HepG2 (cell line): ENCODE data around the gene HMX1. TPM values are rescaled to one million over a fixed set of nuclear protein-coding genes. Genes with fewer than 3 reads are reported as not detected.

Experiments
- ATAC-seq: fragments of 200-7000 bp; cut with Tn5 transposase; 3 replicates; pipeline ENCODE4 v1.9.1; 2020; ENCODE audit warnings: mild to moderate bottlenecking, moderate library complexity
- BruUV-seq: library from RNA; stranded (reverse); fragments of 400-500 nt; replicated peaks from 2 replicates; lab custom pipeline; 2021; lab: Mats Ljungman, UMichigan
- CTCF ChIA-PET: fragments of 300-600 bp; formaldehyde crosslinking; extraction: SDS; loops from one replicate; lab custom pipeline; 2021; ENCODE audit warnings: low total read pairs, inconsistent platforms, low intra/inter-chr PET ratio; lab: Yijun Ruan, JAX
- POLR2A ChIA-PET: fragments of 350-600 bp; sonication (Branson Sonifier 250); formaldehyde crosslinking; loops from one replicate; lab custom pipeline; 2020; ENCODE audit warnings: antibody characterized with exemption, inconsistent platforms; lab: Yijun Ruan, JAX
- DNase-seq: peaks from one replicate; pipeline ENCODE4 v3.0.0-alpha.2; 2015; ENCODE audit warnings: low spot score
- FAIRE-seq: peaks from 3 replicates; lab custom pipeline; 2011; peaks lifted over from hg19 to GRCh38; lab: Jason Lieb, UNC
- H2AFZ ChIP-seq: one replicate; pipeline ENCODE4 v1.6.1; 2011; ENCODE audit warnings: low read length, inconsistent platforms
- H3K27ac ChIP-seq: fragments of 300-600 bp; 3 replicates; pipeline ENCODE4 v1.8.0; 2011; ENCODE audit warnings: mixed run types, mild to moderate bottlenecking, mixed read lengths, low read length, inconsistent platforms; ENCODE audit not compliant: insufficient read depth; ENCODE audit errors: extremely low read length
- H3K27me3 ChIP-seq, 2 experiments: fragments of 200-600 bp in 1 of 2; 2 replicates in 1 of 2; 3 replicates in 1 of 2; pipeline versions ENCODE4 v1.6.0 to v1.8.0; 2011; ENCODE audit warnings: low read length in 2 of 2, mild to moderate bottlenecking in 2 of 2, moderate library complexity in 2 of 2, inconsistent platforms in 1 of 2; ENCODE audit not compliant: insufficient read depth in 2 of 2, control insufficient read depth in 1 of 2
- H3K36me3 ChIP-seq, 2 experiments: fragments of 200-600 bp in 1 of 2; replicated peaks in 1 of 2; 2 replicates in 1 of 2; 3 replicates in 1 of 2; pipeline versions ENCODE4 v1.5.1 to v1.8.0; 2011; ENCODE audit warnings: low read length in 2 of 2, inconsistent platforms in 1 of 2; ENCODE audit not compliant: insufficient read depth in 2 of 2, control insufficient read depth in 1 of 2
- H3K4me1 ChIP-seq: 2 replicates; pipeline ENCODE4 v1.5.1; 2012; ENCODE audit warnings: low read length, inconsistent platforms; ENCODE audit not compliant: insufficient read depth
- H3K4me2 ChIP-seq: 2 replicates; pipeline ENCODE4 v1.6.0; 2011; ENCODE audit warnings: low read depth, low read length, inconsistent platforms
- H3K4me3 ChIP-seq, 3 experiments: fragments of 200-600 bp in 1 of 3; sonication (generic), shearing (Covaris generic) in 1 of 3; replicated peaks in 1 of 3; 2 replicates each; pipeline ENCODE4 v1.5.1; 2011 to 2016; ENCODE audit warnings: low read length in 3 of 3, inconsistent platforms in 2 of 3, low read depth in 2 of 3, mild to moderate bottlenecking in 2 of 3, control low read depth in 1 of 3, mixed read lengths in 1 of 3; ENCODE audit not compliant: insufficient read depth in 1 of 3
- H3K79me2 ChIP-seq: one replicate; pipeline ENCODE4 v1.6.1; 2011; ENCODE audit warnings: low read length, inconsistent platforms; ENCODE audit not compliant: insufficient read depth
- H3K9ac ChIP-seq: 2 replicates; pipeline ENCODE4 v1.6.0; 2011; ENCODE audit warnings: mild to moderate bottlenecking, low read depth, low read length, inconsistent platforms; ENCODE audit not compliant: insufficient read depth
- H3K9me3 ChIP-seq: 2 replicates; pipeline ENCODE4 v1.5.1; 2012; ENCODE audit warnings: mild to moderate bottlenecking, low read length
- H4K20me1 ChIP-seq: 2 replicates; pipeline ENCODE4 v1.6.0; 2011; ENCODE audit warnings: inconsistent platforms, mild to moderate bottlenecking, low read length, moderate library complexity; ENCODE audit not compliant: insufficient read depth
- ATF7 ChIP-seq, 2 experiments: fragments of 450-650 bp in 1 of 2; sonication (generic) in 1 of 2; formaldehyde crosslinking in 1 of 2; IDR thresholded peaks; 2 replicates each; pipeline versions ENCODE4 v1.4.0 to v1.6.1; 2016 to 2020; ENCODE audit warnings: antibody characterized with exemption in 1 of 2, mild to moderate bottlenecking in 1 of 2, missing genetic modification reagents in 1 of 2
- CREB1 ChIP-seq, 2 experiments: fragments of 450-650 bp in 1 of 2; IDR thresholded peaks; 2 replicates each; pipeline ENCODE4 v1.6.1; 2016 to 2017; ENCODE audit warnings: control low read depth in 1 of 2, mild to moderate bottlenecking in 1 of 2, missing compliant biosample characterization in 1 of 2, missing genetic modification characterization in 1 of 2
- E2F1 ChIP-seq: sonication (generic); formaldehyde crosslinking; IDR thresholded peaks from 2 replicates; pipeline ENCODE4 v1.5.0; 2020; ENCODE audit warnings: missing genetic modification reagents
- PAWR ChIP-seq: sonication (generic); formaldehyde crosslinking; IDR thresholded peaks from 2 replicates; pipeline ENCODE4 v1.4.0; 2020; ENCODE audit warnings: missing genetic modification reagents, mild to moderate bottlenecking, borderline replicate concordance
- PITX1 ChIP-seq: sonication (generic); formaldehyde crosslinking; IDR thresholded peaks from 2 replicates; pipeline ENCODE4 v1.5.1; 2020; ENCODE audit warnings: mild to moderate bottlenecking, missing genetic modification reagents
- SNAPC5 ChIP-seq: sonication (generic); formaldehyde crosslinking; IDR thresholded peaks from 2 replicates; pipeline ENCODE4 v1.8.1; 2023; ENCODE audit warnings: mild to moderate bottlenecking, missing genetic modification reagents, borderline replicate concordance
- TBL1XR1 ChIP-seq: fragments of 150-350 bp; IDR thresholded peaks from 2 replicates; pipeline ENCODE4 v1.6.1; 2014; ENCODE audit warnings: borderline replicate concordance, low read length; ENCODE audit not compliant: partially characterized antibody
- ZNF33B ChIP-seq: sonication (generic); formaldehyde crosslinking; IDR thresholded peaks from 2 replicates; pipeline ENCODE4 v1.5.1; 2020; ENCODE audit warnings: mild to moderate bottlenecking, missing genetic modification reagents
- ZNF556 ChIP-seq: sonication (generic); formaldehyde crosslinking; IDR thresholded peaks from 2 replicates; pipeline ENCODE4 v1.4.0; 2020; ENCODE audit warnings: mild to moderate bottlenecking, missing genetic modification reagents, borderline replicate concordance
- ZNF589 ChIP-seq: sonication (generic); formaldehyde crosslinking; conservative IDR thresholded peaks from 2 replicates; pipeline ENCODE4 v1.8.0; 2022; ENCODE audit warnings: mild to moderate bottlenecking, moderate library complexity, missing genetic modification reagents
- ZNF737 ChIP-seq: sonication (generic); formaldehyde crosslinking; IDR thresholded peaks from 2 replicates; pipeline ENCODE4 v1.5.0; 2020; ENCODE audit warnings: missing genetic modification reagents, mild to moderate bottlenecking, borderline replicate concordance
- WGBS: methylation state at CpG from one replicate; pipeline ENCODE4 v1.1.6; 2017; ENCODE audit warnings: low lambda C conversion rate; 5-methylcytosine and 5-hydroxymethylcytosine counted together
- in situ Hi-C: cut with HindIII; loops from 2 replicates; pipeline ENCODE4 v1.10.0; 2017; ENCODE audit warnings: low pct_unique_long_range_greater_than_20kb; ENCODE audit not compliant: extremely low pct_ligation_motif_present
- intact Hi-C: fragments of 100-400 bp; cut with micrococcal nuclease; formaldehyde crosslinking; loops from one replicate; pipeline ENCODE4 v1.10.0; 2022; ENCODE audit not compliant: unreplicated experiment
- polyA plus RNA-seq, 8 experiments: library from polyadenylated mRNA; depleted of rRNA in 3 of 8; stranded (reverse) in 7 of 8; unstranded in 1 of 8; fragments of >200 nt; fragmentation: Illumina TruSeq in 4 of 8; extraction: Trizol in 4 of 8; gene quantifications; 2 replicates each; pipeline versions ENCODE4 v1.2.1 to v1.2.3, GENCODE V29; 2011 to 2016; ENCODE audit warnings: low read depth in 4 of 8, missing spikeins in 1 of 8, mixed read lengths in 1 of 8; ENCODE audit not compliant: insufficient read depth in 1 of 8
- total RNA-seq, 5 experiments: library from RNA; depleted of rRNA; stranded (reverse); fragments of >200 nt; fragmentation: Illumina TruSeq; extraction: Trizol; gene quantifications; 2 replicates each; pipeline ENCODE4 v1.2.3, GENCODE V29; 2016; ENCODE audit warnings: low read depth in 1 of 5
- TF ChIP-seq, protein P1 (sequence below): IDR thresholded peaks from 2 replicates; pipeline ENCODE4 v1.6.1; 2012; ENCODE audit warnings: low read length, improper control_type of control experiment

Gene HMX1
- total and polyA plus RNA-seq, 2 of the 13 experiments (the other 11 are each of a cell fraction or from before 2014, with no cell fraction given), result not detected

DNA sequence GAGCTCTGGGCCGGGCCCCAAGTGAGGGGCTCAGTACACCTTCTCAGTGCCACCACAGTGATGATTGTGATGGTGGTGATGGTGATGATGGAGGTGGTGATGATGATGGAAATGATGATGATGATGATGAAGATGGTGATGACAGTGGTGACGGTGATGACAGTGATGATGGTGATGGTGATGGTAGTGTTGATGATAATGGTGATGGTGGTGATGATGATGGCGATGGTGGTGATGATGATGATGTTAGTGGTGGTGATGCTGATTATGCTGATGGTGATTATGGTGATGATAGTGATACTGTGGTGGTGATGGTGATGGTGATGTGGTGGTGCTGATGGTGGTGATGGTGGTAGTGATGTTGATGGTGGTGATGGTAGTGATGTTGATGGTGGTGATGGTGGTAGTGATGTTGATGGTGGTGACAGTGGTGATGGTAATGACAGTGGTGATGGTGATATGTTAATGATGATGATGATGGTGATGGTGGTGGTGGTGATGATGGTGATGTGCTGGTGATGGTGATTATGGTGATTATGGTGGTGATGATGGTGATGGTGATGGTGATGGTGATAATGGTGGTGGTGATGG, 29.9 kb downstream of the HMX1 start:
- ATAC-seq, result no peak
- CTCF ChIA-PET, result no interaction called here
- Histone ChIP-seq H3K36me3 (no peaks in the 10 kb centered on the region), H3K27me3 (peaks cover 2 to 24% of the 10 kb centered on the region in 2 experiments; a peak in 3 of 5 replicates), H3K27ac (no peak overlapping the region), H3K4me1 (no peaks in the 10 kb centered on the region), H3K9me3 (no peaks in the 10 kb centered on the region; the same call in 1 of the 2 replicates), H3K79me2 (no peaks in the 10 kb centered on the region), H3K9ac (no peak overlapping the region), H4K20me1 (no peaks in the 10 kb centered on the region), H2AFZ (no peak overlapping the region), H3K4me3 (no peak overlapping the region), H3K4me2 (no peak overlapping the region)
- in situ Hi-C loops, result no loop called here
- BruUV-seq, result no TSS peak
- WGBS, result 8% methylated on average over 3 of the region's 3 CpGs
- intact Hi-C loops, result no loop called here
- FAIRE-seq, result no peak
- POLR2A ChIA-PET, result no interaction called here
- no peak for TF ChIP-seq ZNF589
- TF ChIP-seq CREB1 (IDR thresholded peaks at IDR 0.05), result peak; percentile 97
- no peak for TF ChIP-seq CREB1 (CRISPR knock-in tag; IDR thresholded peaks at IDR 0.05)
- no peak for TF ChIP-seq ZNF33B (CRISPR knock-in tag)
- TF ChIP-seq PAWR (CRISPR knock-in tag), result no peak
- no peak for TF ChIP-seq ZNF737 (CRISPR knock-in tag)
- peak; percentile 30; the same call in 1 of the 2 replicates for TF ChIP-seq ATF7 (IDR thresholded peaks at IDR 0.05)
- no peak for TF ChIP-seq ATF7 (CRISPR knock-in tag; IDR thresholded peaks at IDR 0.05)
- no peak for DNase-seq

DNA sequence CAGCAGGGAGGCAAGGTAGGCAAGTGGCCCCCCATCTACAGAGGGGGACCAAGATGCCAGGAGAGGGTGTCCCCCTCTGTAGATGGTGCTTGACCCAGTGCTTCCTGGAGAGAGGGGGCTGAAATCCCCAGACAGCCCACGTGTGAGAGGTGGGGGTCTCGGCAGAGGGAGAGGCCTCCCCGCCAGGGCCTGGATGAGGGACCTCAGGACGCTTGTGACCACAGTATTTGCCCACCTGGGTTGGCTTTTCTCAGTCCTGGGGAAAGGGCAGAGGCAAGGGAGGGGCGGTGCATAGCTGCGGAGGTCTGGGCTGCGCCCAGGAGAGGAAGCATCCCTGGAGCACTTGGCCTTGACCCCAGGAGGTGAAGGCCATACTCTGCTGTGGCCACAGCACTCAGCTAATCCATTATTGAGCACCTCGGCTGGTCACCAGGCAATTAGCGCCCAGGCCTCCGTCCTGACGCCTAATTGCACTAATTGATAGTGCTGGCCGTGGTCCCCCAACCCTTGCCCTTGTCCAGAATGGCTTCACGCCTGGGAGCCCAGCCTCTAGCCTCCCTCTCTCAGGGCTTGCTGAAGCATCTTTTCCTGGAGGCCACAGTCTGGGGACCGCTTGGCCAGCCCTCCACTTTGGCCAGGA, 30.7 kb downstream of the HMX1 start:
- BruUV-seq, result no TSS peak
- Histone ChIP-seq H3K9ac (no peak overlapping the region), H3K4me2 (no peak overlapping the region), H3K4me3 (no peak overlapping the region), H3K4me1 (no peaks in the 10 kb centered on the region), H3K9me3 (no peaks in the 10 kb centered on the region; the same call in 1 of the 2 replicates), H3K79me2 (no peaks in the 10 kb centered on the region), H2AFZ (no peak overlapping the region), H4K20me1 (no peaks in the 10 kb centered on the region), H3K27me3 (peaks cover 4 to 31% of the 10 kb centered on the region in 2 experiments; a peak in 3 of 5 replicates), H3K27ac (no peak overlapping the region), H3K36me3 (no peaks in the 10 kb centered on the region)
- no peak for ATAC-seq
- intact Hi-C loops (no loop called here), in situ Hi-C loops (no loop called here)
- ChIA-PET POLR2A (no interaction called here), CTCF (no interaction called here)
- WGBS, result no CpG with 5 or more reads among the region's 14 CpGs
- no peak for FAIRE-seq
- DNase-seq, result no peak
- TF ChIP-seq PITX1 (no peak), ZNF556 (CRISPR knock-in tag) (no peak), TBL1XR1 (no peak), E2F1 (CRISPR knock-in tag) (no peak), SNAPC5 (CRISPR knock-in tag) (no peak)
- TF ChIP-seq, protein P1, sequence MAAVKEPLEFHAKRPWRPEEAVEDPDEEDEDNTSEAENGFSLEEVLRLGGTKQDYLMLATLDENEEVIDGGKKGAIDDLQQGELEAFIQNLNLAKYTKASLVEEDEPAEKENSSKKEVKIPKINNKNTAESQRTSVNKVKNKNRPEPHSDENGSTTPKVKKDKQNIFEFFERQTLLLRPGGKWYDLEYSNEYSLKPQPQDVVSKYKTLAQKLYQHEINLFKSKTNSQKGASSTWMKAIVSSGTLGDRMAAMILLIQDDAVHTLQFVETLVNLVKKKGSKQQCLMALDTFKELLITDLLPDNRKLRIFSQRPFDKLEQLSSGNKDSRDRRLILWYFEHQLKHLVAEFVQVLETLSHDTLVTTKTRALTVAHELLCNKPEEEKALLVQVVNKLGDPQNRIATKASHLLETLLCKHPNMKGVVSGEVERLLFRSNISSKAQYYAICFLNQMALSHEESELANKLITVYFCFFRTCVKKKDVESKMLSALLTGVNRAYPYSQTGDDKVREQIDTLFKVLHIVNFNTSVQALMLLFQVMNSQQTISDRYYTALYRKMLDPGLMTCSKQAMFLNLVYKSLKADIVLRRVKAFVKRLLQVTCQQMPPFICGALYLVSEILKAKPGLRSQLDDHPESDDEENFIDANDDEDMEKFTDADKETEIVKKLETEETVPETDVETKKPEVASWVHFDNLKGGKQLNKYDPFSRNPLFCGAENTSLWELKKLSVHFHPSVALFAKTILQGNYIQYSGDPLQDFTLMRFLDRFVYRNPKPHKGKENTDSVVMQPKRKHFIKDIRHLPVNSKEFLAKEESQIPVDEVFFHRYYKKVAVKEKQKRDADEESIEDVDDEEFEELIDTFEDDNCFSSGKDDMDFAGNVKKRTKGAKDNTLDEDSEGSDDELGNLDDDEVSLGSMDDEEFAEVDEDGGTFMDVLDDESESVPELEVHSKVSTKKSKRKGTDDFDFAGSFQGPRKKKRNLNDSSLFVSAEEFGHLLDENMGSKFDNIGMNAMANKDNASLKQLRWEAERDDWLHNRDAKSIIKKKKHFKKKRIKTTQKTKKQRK, result no peak
